Astrocyte of the spinal cord (primary cell): ENCODE measurements around the gene SKIDA1.
A peak's percentile ranks its signal among the peaks of the same experiment; 100 is the strongest.

Source experiments
- DNase-seq: peaks from one replicate; pipeline ENCODE4 v3.0.0; 2011; ENCODE audit warnings: low read depth, low spot score
- H3K4me3 ChIP-seq: 2 replicates; pipeline ENCODE4 v1.5.1; 2011; ENCODE audit warnings: low read depth, mild to moderate bottlenecking, low read length, moderate library complexity
- in situ Hi-C: cut with HindIII; loops from 2 replicates; pipeline ENCODE4 v1.10.0; 2017; ENCODE audit warnings: low sequenced_read_pairs
- TF ChIP-seq, protein P1 (sequence below): IDR thresholded peaks from 2 replicates; pipeline ENCODE4 v1.5.1; 2012; ENCODE audit warnings: low read depth, mild to moderate bottlenecking, low read length, inconsistent platforms

Gene SKIDA1

DNA sequence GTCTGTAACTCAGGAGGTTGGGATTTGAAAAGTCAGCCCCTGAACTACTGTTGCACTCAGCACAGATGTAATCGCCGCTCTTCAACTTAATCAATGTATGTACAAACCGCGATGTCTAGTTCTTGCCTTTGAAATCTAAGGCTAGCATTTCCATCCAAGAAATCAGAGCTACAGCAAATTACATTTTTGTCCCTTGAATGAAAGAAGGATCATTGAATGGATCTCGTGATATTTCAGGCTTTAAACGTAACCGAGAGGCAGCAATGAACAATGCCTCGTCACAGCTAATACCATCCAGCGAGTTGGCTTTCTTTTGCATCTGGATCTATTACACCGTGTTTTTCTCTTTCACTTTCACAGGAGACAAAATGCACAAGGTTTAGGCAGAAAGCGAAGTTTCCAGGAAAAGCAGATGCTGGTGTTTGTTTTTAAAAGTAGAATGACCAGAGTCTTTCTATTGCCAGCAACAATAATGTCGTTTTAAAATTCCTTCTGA is 5.5 kb downstream of the SKIDA1 start:
- TF ChIP-seq, protein P1, sequence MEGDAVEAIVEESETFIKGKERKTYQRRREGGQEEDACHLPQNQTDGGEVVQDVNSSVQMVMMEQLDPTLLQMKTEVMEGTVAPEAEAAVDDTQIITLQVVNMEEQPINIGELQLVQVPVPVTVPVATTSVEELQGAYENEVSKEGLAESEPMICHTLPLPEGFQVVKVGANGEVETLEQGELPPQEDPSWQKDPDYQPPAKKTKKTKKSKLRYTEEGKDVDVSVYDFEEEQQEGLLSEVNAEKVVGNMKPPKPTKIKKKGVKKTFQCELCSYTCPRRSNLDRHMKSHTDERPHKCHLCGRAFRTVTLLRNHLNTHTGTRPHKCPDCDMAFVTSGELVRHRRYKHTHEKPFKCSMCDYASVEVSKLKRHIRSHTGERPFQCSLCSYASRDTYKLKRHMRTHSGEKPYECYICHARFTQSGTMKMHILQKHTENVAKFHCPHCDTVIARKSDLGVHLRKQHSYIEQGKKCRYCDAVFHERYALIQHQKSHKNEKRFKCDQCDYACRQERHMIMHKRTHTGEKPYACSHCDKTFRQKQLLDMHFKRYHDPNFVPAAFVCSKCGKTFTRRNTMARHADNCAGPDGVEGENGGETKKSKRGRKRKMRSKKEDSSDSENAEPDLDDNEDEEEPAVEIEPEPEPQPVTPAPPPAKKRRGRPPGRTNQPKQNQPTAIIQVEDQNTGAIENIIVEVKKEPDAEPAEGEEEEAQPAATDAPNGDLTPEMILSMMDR = no peak
- DNase-seq = peak; percentile 86
- in situ Hi-C loops = no loop called here
- peak overlapping the region; percentile 40 for H3K4me3 ChIP-seq

DNA sequence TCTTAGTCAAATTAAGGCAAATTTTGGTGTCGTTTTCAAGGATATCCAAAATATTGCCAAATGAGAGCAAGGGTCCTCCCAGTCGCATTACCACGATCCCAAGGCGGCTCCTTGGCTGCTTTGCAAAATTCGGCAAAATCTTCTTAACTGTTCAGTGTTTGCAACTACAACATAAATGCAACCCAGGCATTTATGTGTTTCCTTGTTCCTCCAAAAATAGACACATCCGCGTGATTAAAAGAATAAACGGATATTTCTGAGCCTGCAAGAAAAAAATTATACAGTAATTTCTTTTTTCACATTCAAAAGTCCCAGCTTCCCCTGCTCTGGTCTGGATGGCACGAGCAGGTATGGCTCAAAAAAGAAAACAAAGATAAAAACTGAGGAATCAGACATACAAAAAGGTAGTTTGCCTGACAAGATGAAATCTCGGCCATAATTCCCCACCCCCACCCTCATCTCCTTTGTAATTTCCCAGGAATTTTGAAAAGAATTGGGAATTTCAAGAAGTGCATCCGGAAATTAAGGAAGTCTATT is 6.0 kb downstream of the SKIDA1 start:
- DNase-seq = no peak

DNA sequence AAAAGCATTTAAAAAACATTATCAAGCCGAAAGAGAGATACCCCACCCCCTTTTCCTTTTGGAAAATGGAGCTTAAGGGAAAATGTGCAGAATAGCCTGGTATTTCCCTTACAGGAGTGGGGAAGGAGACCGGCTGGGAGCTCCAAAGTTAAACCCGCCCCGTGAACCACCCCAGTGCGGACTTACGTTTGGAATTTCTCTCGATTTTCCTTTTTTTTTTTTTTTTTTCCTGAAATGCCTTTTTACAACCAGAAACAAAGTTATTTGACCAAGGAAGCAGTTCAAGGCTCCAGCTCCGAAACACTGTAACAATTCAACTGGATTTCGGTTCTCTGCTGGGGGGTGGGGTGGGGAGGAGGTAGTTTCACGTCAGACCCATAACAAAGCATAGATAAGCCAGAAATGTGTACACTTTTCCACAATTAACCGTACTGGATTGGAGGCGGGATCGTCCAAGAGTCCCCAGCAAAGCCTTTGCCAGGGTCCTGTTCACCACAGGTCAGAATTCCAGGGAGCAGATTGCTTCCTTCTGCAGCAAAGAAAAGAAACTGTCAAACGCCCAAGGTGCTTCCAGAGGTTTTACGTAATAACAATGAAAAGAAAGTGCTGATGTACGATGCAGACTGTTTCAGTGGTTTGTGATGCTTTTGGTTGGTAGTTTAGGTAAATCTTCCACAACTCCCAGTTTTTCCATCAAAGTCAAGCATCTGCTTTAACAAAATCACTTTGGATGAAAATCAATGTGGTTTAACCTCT is 6.7 kb downstream of the SKIDA1 start:
- peak overlapping the region; percentile 40 for H3K4me3 ChIP-seq
- DNase-seq = peak; percentile 61
- TF ChIP-seq, protein P1 = no peak
- in situ Hi-C loops = no loop called here

More for the DNA sequence above, 6.0 kb downstream of the SKIDA1 start:
- TF ChIP-seq, protein P1 = no peak
- H3K4me3 ChIP-seq = peak overlapping the region; percentile 40
- in situ Hi-C loops = no loop called here

DNA sequence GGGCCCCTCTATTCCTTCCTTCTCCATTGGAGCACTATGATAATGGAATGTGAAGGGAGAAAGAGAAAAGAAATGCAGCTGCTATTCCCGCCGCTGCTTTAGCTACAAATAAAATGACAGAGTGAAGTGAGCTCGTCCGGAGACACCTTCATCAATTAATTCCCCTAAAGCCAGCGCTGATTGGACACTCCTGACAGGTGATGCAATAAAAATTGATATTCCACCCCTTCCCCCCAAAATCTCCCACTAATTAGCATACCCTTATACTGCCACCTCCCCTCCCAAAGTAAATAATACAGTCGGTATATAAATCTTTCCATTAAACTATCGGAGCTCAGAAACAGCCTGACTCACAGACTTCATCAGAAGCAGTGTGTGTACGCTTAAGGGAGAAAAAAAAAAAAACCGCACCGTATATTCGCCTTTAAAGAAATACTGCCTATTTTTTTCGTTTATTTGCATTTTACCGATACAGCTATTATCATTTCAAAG is 7.3 kb downstream of the SKIDA1 start:
- in situ Hi-C loops = no loop called here
- TF ChIP-seq, protein P1 = no peak
- DNase-seq = peak; percentile 83
- peak overlapping the region; percentile 40 for H3K4me3 ChIP-seq

DNA sequence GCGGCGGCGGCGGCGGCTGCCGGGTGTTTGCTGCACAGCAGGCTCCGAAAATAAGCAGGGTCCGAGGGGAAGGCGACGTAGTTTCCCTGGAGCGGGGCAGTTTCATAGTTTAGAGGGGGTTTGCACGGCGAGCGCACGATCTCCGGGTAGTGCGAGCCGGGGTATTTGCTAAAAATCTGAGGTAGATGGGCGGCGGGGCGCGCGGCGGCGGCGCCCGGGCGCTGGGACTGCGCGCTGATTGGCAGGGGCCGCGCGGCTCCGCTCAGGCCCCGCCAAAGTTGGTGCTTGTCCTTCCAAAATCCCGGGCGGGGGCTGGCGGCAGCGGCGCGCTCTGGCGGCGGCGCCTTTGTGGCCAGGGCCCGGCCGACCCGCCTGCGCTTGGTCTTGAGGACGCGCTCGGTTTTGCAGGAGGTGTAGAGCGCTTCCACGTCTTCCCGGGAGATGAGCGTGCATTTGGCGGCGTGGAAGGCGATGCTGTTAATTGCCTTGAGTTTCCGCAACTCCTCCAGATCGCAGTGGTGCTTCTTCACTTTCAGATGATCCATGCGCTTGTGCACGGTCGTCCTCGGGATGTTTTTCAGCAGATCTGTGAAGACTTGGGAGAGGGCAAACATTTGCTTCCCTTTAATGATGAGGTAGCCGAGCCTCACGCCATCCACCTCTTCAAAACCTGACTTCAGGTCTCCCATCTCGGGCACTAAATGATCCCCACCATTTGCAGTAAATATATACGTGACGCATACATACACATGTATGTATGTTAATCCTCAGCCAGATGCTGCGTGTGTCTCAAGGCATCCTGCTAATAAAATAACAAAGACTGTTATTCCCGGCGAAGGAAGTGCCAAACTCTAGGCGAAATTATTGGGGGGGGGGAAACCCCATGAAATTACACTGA is 8.1 kb downstream of the SKIDA1 start:
- TF ChIP-seq, protein P1 = no peak
- in situ Hi-C loops = no loop called here
- peak; percentile 68 for DNase-seq
- H3K4me3 ChIP-seq = peak overlapping the region; percentile 40
